ENCODE results near the gene OR51B4. TPM values are rescaled to one million over a fixed set of nuclear protein-coding genes. Genes with fewer than 3 reads are reported as not detected.

OR51B4 gene
- total and polyA plus RNA-seq, 2 experiments from 2014 or later = not detected

- H3K27ac ChIP-seq = no peak overlapping the region
- no peaks in the 10 kb centered on the region for H3K9me2 ChIP-seq (ENCODE audit: insufficient read depth)
- H3K36me3 ChIP-seq (ENCODE audit: low read depth) = no peaks in the 10 kb centered on the region
- peaks cover 19% of the 10 kb centered on the region for H3F3A ChIP-seq (ENCODE audit: insufficient read depth)
- no peak overlapping the region for H3K4me2 ChIP-seq (ENCODE audit: unreplicated experiment)
- H4K20me1 ChIP-seq (ENCODE audit: insufficient read depth) = no peaks in the 10 kb centered on the region
- no peak for DNase-seq
- H3K9ac ChIP-seq = no peak overlapping the region
- no peaks in the 10 kb centered on the region for H3K79me2 ChIP-seq (ENCODE audit: insufficient read depth)
- H3K4me3 ChIP-seq = no peak overlapping the region
- TF ChIP-seq EZH2 (IDR thresholded peaks at IDR 0.05; ENCODE audit: insufficient read depth, poor library complexity, severe bottlenecking) (no peak), EZH2phosphoT487 (IDR thresholded peaks at IDR 0.05; ENCODE audit: insufficient read depth, low read depth) (no peak)
- WGBS, 2 experiments (ENCODE audit: low coverage in 1 of 2, low lambda C conversion rate in 2 of 2, missing lambda C conversion rate in 2 of 2) = 87 to 90% methylated on average over 8 of the region's 8 CpGs
- in situ Hi-C loops (cut with MboI) = no loop called here
- peaks cover 31% of the 10 kb centered on the region for H3K4me1 ChIP-seq (ENCODE audit: insufficient read depth)
- no peaks in the 10 kb centered on the region for H3K27me3 ChIP-seq (replicated peaks; ENCODE audit: insufficient read depth)
- no peaks in the 10 kb centered on the region for H3K9me3 ChIP-seq (ENCODE audit: low read depth)
- no peak overlapping the region for H2AFZ ChIP-seq
Observed at GRCh38 chr11:5293028-5293427, 8.7 kb downstream of the OR51B4 start.

- no peak overlapping the region for H3K4me2 ChIP-seq (ENCODE audit: unreplicated experiment)
- H3K9me2 ChIP-seq (ENCODE audit: insufficient read depth) = no peaks in the 10 kb centered on the region
- H3K27ac ChIP-seq = no peak overlapping the region
- WGBS, 2 experiments (ENCODE audit: low coverage in 1 of 2, low lambda C conversion rate in 2 of 2, missing lambda C conversion rate in 2 of 2) = 74% methylated on average over 1 of the region's 1 CpG
- H3K9me3 ChIP-seq (ENCODE audit: low read depth) = no peaks in the 10 kb centered on the region
- no peak overlapping the region for H3K9ac ChIP-seq
- peak; percentile 56 for DNase-seq
- H3K4me3 ChIP-seq = no peak overlapping the region
- H3K36me3 ChIP-seq (ENCODE audit: low read depth) = no peaks in the 10 kb centered on the region
- H3K79me2 ChIP-seq (ENCODE audit: insufficient read depth) = no peaks in the 10 kb centered on the region
- in situ Hi-C loops (cut with MboI) = no loop called here
- peaks cover 29% of the 10 kb centered on the region for H3K4me1 ChIP-seq (ENCODE audit: insufficient read depth)
- H3K27me3 ChIP-seq (replicated peaks; ENCODE audit: insufficient read depth) = no peaks in the 10 kb centered on the region
- TF ChIP-seq EZH2 (IDR thresholded peaks at IDR 0.05; ENCODE audit: insufficient read depth, poor library complexity, severe bottlenecking) (no peak), EZH2phosphoT487 (IDR thresholded peaks at IDR 0.05; ENCODE audit: insufficient read depth, low read depth) (no peak)
- no peaks in the 10 kb centered on the region for H4K20me1 ChIP-seq (ENCODE audit: insufficient read depth)
- H3F3A ChIP-seq (ENCODE audit: insufficient read depth) = peaks cover 19% of the 10 kb centered on the region
- H2AFZ ChIP-seq = peak overlapping the region; percentile 35
Observed at GRCh38 chr11:5291207-5291838, 10.4 kb downstream of the OR51B4 start.

GRCh38 chr11:5290106-5290505 lies 11.6 kb downstream of the OR51B4 start:
- WGBS, 2 experiments (ENCODE audit: low coverage in 1 of 2, low lambda C conversion rate in 2 of 2, missing lambda C conversion rate in 2 of 2) = 96 to 100% methylated on average over 1 of the region's 1 CpG

GRCh38 chr11:5289696-5290095 lies 12.1 kb downstream of the OR51B4 start:
- Histone ChIP-seq H3F3A (ENCODE audit: insufficient read depth) (peaks cover 19% of the 10 kb centered on the region), H3K9ac (no peak overlapping the region), H3K9me2 (ENCODE audit: insufficient read depth) (no peaks in the 10 kb centered on the region), H3K4me2 (ENCODE audit: unreplicated experiment) (peak overlapping the region; percentile 13), H3K27me3 (replicated peaks; ENCODE audit: insufficient read depth) (no peaks in the 10 kb centered on the region), H3K27ac (peak overlapping the region; percentile 58), H3K4me1 (ENCODE audit: insufficient read depth) (peaks cover 29% of the 10 kb centered on the region), H2AFZ (peak overlapping the region; percentile 66), H3K4me3 (peak overlapping the region; percentile 7; the same call in 1 of the 2 replicates), H3K79me2 (ENCODE audit: insufficient read depth) (no peaks in the 10 kb centered on the region), H3K36me3 (ENCODE audit: low read depth) (no peaks in the 10 kb centered on the region), H3K9me3 (ENCODE audit: low read depth) (no peaks in the 10 kb centered on the region), H4K20me1 (ENCODE audit: insufficient read depth) (no peaks in the 10 kb centered on the region)
- no peak for TF ChIP-seq EZH2 (IDR thresholded peaks at IDR 0.05; ENCODE audit: insufficient read depth, poor library complexity, severe bottlenecking)
- TF ChIP-seq EZH2phosphoT487 (IDR thresholded peaks at IDR 0.05; ENCODE audit: insufficient read depth, low read depth) = no peak
- DNase-seq = peak; percentile 38
- in situ Hi-C loops (cut with MboI) = no loop called here

More at GRCh38 chr11:5290106-5290505, 11.6 kb downstream of the OR51B4 start:
- Histone ChIP-seq H3K4me2 (ENCODE audit: unreplicated experiment) (peak overlapping the region; percentile 13), H4K20me1 (ENCODE audit: insufficient read depth) (no peaks in the 10 kb centered on the region), H3K4me1 (ENCODE audit: insufficient read depth) (peaks cover 29% of the 10 kb centered on the region), H2AFZ (peak overlapping the region; percentile 66; the same call in 1 of the 2 replicates), H3K27me3 (replicated peaks; ENCODE audit: insufficient read depth) (no peaks in the 10 kb centered on the region), H3K9ac (no peak overlapping the region), H3K9me2 (ENCODE audit: insufficient read depth) (no peaks in the 10 kb centered on the region), H3K9me3 (ENCODE audit: low read depth) (no peaks in the 10 kb centered on the region), H3K79me2 (ENCODE audit: insufficient read depth) (no peaks in the 10 kb centered on the region), H3K36me3 (ENCODE audit: low read depth) (no peaks in the 10 kb centered on the region), H3K27ac (peak overlapping the region; percentile 58; the same call in 1 of the 2 replicates), H3K4me3 (no peak overlapping the region), H3F3A (ENCODE audit: insufficient read depth) (peaks cover 19% of the 10 kb centered on the region)
- no peak for TF ChIP-seq EZH2phosphoT487 (IDR thresholded peaks at IDR 0.05; ENCODE audit: insufficient read depth, low read depth)
- no peak for TF ChIP-seq EZH2 (IDR thresholded peaks at IDR 0.05; ENCODE audit: insufficient read depth, poor library complexity, severe bottlenecking)
- no peak for DNase-seq
- in situ Hi-C loops (cut with MboI) = no loop called here

Measured in GM23248 (cell line).